GM23248 (cell line): Measurements from ENCODE around the gene ARHGAP33. TPM values are rescaled to one million over a fixed set of nuclear protein-coding genes. Genes with fewer than 3 reads are reported as not detected.
A peak's percentile ranks its signal among the peaks of the same experiment; 100 is the strongest.

Experiments
- DNase-seq: peaks from one replicate; pipeline ENCODE4 v3.0.0-alpha.2; 2015
- H2AFZ ChIP-seq: fragments of 200-600 bp; sonication (generic); 2 replicates; pipeline ENCODE4 v1.6.1; 2016; ENCODE audit warnings: antibody characterized with exemption
- H3F3A ChIP-seq: fragments of 200-600 bp; sonication (generic); 2 replicates; pipeline ENCODE4 v1.6.1; 2016; ENCODE audit warnings: mild to moderate bottlenecking, antibody characterized with exemption, mixed run types; ENCODE audit not compliant: insufficient read depth
- H3K27ac ChIP-seq: fragments of 200-600 bp; sonication (generic); 2 replicates; pipeline ENCODE4 v1.5.1; 2016; ENCODE audit warnings: mild to moderate bottlenecking
- H3K27me3 ChIP-seq: fragments of 200-600 bp; sonication (generic); replicated peaks from 2 replicates; pipeline ENCODE4 v1.6.1; 2016; ENCODE audit warnings: mild to moderate bottlenecking; ENCODE audit not compliant: insufficient read depth
- H3K36me3 ChIP-seq: fragments of 200-600 bp; sonication (generic); 2 replicates; pipeline ENCODE4 v1.6.1; 2016; ENCODE audit warnings: low read depth, mild to moderate bottlenecking
- H3K4me1 ChIP-seq: fragments of 200-600 bp; sonication (generic); 2 replicates; pipeline ENCODE4 v1.6.1; 2016; ENCODE audit warnings: mild to moderate bottlenecking; ENCODE audit not compliant: insufficient read depth
- H3K4me2 ChIP-seq: fragments of 200-600 bp; sonication (generic); one replicate; pipeline ENCODE4 v1.6.1; 2016; ENCODE audit warnings: mild to moderate bottlenecking; ENCODE audit not compliant: unreplicated experiment
- H3K4me3 ChIP-seq: fragments of 200-600 bp; sonication (generic); 2 replicates; pipeline ENCODE4 v1.5.1; 2016; ENCODE audit warnings: mild to moderate bottlenecking
- H3K79me2 ChIP-seq: fragments of 200-600 bp; sonication (generic); 2 replicates; pipeline ENCODE4 v1.6.1; 2016; ENCODE audit warnings: mild to moderate bottlenecking; ENCODE audit not compliant: insufficient read depth
- H3K9ac ChIP-seq: fragments of 200-600 bp; sonication (generic); 2 replicates; pipeline ENCODE4 v1.6.1; 2016; ENCODE audit warnings: mild to moderate bottlenecking
- H3K9me2 ChIP-seq: fragments of 200-600 bp; sonication (generic); 2 replicates; pipeline ENCODE4 v1.6.1; 2016; ENCODE audit warnings: mixed run types, mild to moderate bottlenecking, moderate library complexity; ENCODE audit not compliant: insufficient read depth
- H3K9me3 ChIP-seq: fragments of 200-600 bp; sonication (generic); one replicate; pipeline ENCODE4 v1.6.1; 2017; ENCODE audit warnings: low read depth
- H4K20me1 ChIP-seq: fragments of 200-600 bp; sonication (generic); 2 replicates; pipeline ENCODE4 v1.6.0; 2016; ENCODE audit not compliant: insufficient read depth
- EZH2 ChIP-seq: fragments of 200-600 bp; sonication (generic); IDR thresholded peaks from 2 replicates; pipeline ENCODE4 v1.6.1; 2018; ENCODE audit warnings: antibody characterized with exemption, mild to moderate bottlenecking; ENCODE audit not compliant: insufficient read depth, poor library complexity, severe bottlenecking
- EZH2phosphoT487 ChIP-seq: fragments of 200-600 bp; sonication (generic); IDR thresholded peaks from 2 replicates; pipeline ENCODE4 v1.6.1; 2018; ENCODE audit warnings: antibody characterized with exemption, moderate library complexity, mild to moderate bottlenecking, low read depth; ENCODE audit not compliant: insufficient read depth
- WGBS, 2 experiments: methylation state at CpG; one replicate each; pipeline ENCODE4 v1.1.6; 2015 to 2017; ENCODE audit warnings: low lambda C conversion rate in 2 of 2, low coverage in 1 of 2; ENCODE audit errors: missing lambda C conversion rate in 2 of 2; 5-methylcytosine and 5-hydroxymethylcytosine counted together
- in situ Hi-C: fragments of 300-500 bp; cut with MboI; formaldehyde crosslinking; loops from 2 replicates; pipeline ENCODE4 v1.15.0; 2020
- polyA plus RNA-seq: library from polyadenylated mRNA; unstranded; fragments of >200 nt; fragmentation: Nextera tagmentation; extraction: Ambion mirVana; gene quantifications from 2 replicates; pipeline ENCODE4 v1.2.1, GENCODE V29; 2016
- total RNA-seq: library from RNA; depleted of rRNA; stranded (reverse); fragments of >200 nt; shearing (Covaris generic); gene quantifications from 2 replicates; pipeline ENCODE4 v1.2.3, GENCODE V29; 2014

Gene ARHGAP33
- total and polyA plus RNA-seq, 2 experiments from 2014 or later: 1.9 to 24.9 TPM

DNA sequence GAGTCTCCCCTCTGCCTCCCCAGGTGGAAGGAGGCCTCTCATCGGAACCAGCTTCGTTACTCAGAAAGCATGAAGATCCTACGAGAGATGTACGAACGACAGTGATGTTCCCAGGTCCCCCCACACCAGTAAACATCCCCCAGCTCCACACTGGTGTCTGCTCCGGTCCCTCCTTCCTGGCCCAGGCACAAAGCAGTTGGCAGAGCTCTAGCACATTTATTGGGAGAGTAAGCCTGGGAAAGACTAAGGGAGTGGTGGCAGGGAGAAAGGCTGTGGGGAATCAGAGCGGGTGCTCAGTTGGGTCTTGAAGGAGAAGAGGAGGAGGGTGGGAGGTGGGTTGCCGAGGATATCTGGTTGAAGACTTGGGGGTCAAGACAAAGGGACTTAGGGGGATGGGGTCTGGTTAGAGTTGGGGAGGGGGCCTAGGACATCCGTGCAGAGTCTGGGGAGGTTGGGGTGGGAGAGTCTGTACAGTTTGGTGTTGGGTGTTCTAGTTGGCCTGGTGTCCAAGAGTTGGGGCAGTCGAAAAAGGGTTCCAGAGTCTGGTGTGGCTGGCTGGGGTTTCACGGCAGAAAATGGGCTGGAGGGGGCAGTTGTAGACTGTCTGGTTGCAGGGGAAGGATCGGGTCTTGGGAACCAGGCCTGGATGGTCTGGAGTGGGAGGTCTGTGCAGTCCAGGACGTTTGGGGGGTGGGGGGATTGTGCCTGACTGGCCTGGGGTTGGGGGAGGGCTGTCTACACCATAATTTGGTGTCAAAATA lies 20.8 kb upstream of the ARHGAP33 start:
- WGBS, 2 experiments: 69 to 70% methylated on average over 11 to 13 of the region's 13 CpGs
- in situ Hi-C loops: no loop called here
- no peak for DNase-seq
- Histone ChIP-seq H3F3A (peaks cover 3% of the 10 kb centered on the region; the same call in 1 of the 2 replicates), H3K27me3 (no peaks in the 10 kb centered on the region), H4K20me1 (no peaks in the 10 kb centered on the region), H2AFZ (no peak overlapping the region), H3K4me3 (no peak overlapping the region), H3K27ac (peak overlapping the region; percentile 97), H3K4me1 (peaks cover 24% of the 10 kb centered on the region), H3K79me2 (peaks cover 27% of the 10 kb centered on the region), H3K9me2 (no peaks in the 10 kb centered on the region), H3K36me3 (no peaks in the 10 kb centered on the region), H3K4me2 (no peak overlapping the region), H3K9ac (peak overlapping the region; percentile 86), H3K9me3 (no peaks in the 10 kb centered on the region)
- TF ChIP-seq EZH2phosphoT487 (no peak), EZH2 (no peak)

DNA sequence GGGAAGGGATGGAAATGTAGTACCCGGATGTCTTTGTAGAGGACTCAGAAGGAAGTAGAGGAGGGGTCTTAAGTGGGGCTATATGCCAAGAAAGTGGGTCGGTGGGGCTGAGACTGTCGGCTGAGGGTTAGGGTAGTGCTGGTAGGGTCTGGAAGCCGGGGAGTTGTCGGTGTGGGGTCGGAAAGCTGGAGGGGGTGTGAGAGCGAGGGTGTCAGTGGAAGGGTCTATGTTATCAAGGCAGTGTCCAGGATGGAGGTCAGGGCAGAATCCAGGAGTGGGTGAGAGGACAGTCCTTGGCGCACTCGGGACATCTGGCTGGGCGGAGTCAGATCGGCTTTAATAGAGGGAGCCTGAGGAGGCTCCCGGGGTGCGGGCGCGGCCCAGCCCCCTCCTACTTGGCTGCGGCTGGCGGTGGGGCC lies 20.2 kb upstream of the ARHGAP33 start:
- H3K27ac ChIP-seq: peak overlapping the region; percentile 97
- H3K9me2 ChIP-seq: no peaks in the 10 kb centered on the region
- H4K20me1 ChIP-seq: no peaks in the 10 kb centered on the region
- peak overlapping the region; percentile 91 for H3K4me2 ChIP-seq
- H3K79me2 ChIP-seq: peaks cover 27% of the 10 kb centered on the region
- H3F3A ChIP-seq: peaks cover 3% of the 10 kb centered on the region; the same call in 1 of the 2 replicates
- H3K9me3 ChIP-seq: no peaks in the 10 kb centered on the region
- WGBS, 2 experiments: 26 to 37% methylated on average over 10 to 17 of the region's 17 CpGs
- DNase-seq: no peak
- peaks cover 21% of the 10 kb centered on the region for H3K4me1 ChIP-seq
- peak overlapping the region; percentile 42; the same call in 1 of the 2 replicates for H2AFZ ChIP-seq
- H3K9ac ChIP-seq: peak overlapping the region; percentile 86
- no peaks in the 10 kb centered on the region for H3K27me3 ChIP-seq
- TF ChIP-seq EZH2: no peak
- TF ChIP-seq EZH2phosphoT487: no peak
- H3K4me3 ChIP-seq: peak overlapping the region; percentile 84
- in situ Hi-C loops: no loop called here
- H3K36me3 ChIP-seq: no peaks in the 10 kb centered on the region

- H2AFZ ChIP-seq: peak overlapping the region; percentile 42
- DNase-seq: peak; percentile 91
- H3K36me3 ChIP-seq: peaks cover 2% of the 10 kb centered on the region; the same call in 1 of the 2 replicates
- no peaks in the 10 kb centered on the region for H3K27me3 ChIP-seq
- H3K4me3 ChIP-seq: peak overlapping the region; percentile 84
- peaks cover 27% of the 10 kb centered on the region for H3K79me2 ChIP-seq
- 2 to 4% methylated on average over 27 to 55 of the region's 74 CpGs for WGBS, 2 experiments
- H3K9me3 ChIP-seq: no peaks in the 10 kb centered on the region
- peak overlapping the region; percentile 91 for H3K4me2 ChIP-seq
- H3F3A ChIP-seq: peaks cover 3% of the 10 kb centered on the region; the same call in 1 of the 2 replicates
- no peak for TF ChIP-seq EZH2
- TF ChIP-seq EZH2phosphoT487: no peak
- H3K9me2 ChIP-seq: no peaks in the 10 kb centered on the region
- H3K9ac ChIP-seq: peak overlapping the region; percentile 86
- in situ Hi-C loops: no loop called here
- peak overlapping the region; percentile 97 for H3K27ac ChIP-seq
- peaks cover 21% of the 10 kb centered on the region for H3K4me1 ChIP-seq
- no peaks in the 10 kb centered on the region for H4K20me1 ChIP-seq
Measured at GRCh38 chr19:35755550-35756376, 19.6 kb upstream of the ARHGAP33 start.
